Activated CD8-positive, alpha-beta memory T cell treated with anti-CD3 and anti-CD28 coated beads for 4 hours (primary cell): ENCODE results near the gene PITPNC1.
"Not testable (repeated sequence)": the region's sequence is repeated elsewhere in the genome, so short reads cannot be mapped to it uniquely, and the experiment has no call there.

ENCODE experiments used
- DNase-seq, 2 donors: peaks; one replicate each; pipeline ENCODE4 v3.0.0-alpha.2; 2020; ENCODE audit warnings: low read depth in 2 of 2

PITPNC1 gene

GRCh38 chr17:67487506-67487905 is 110.4 kb downstream of the PITPNC1 start:
- no peak for DNase-seq

- no peak for DNase-seq
Observed at GRCh38 chr17:67488161-67488560, 111.1 kb downstream of the PITPNC1 start.

DNA sequence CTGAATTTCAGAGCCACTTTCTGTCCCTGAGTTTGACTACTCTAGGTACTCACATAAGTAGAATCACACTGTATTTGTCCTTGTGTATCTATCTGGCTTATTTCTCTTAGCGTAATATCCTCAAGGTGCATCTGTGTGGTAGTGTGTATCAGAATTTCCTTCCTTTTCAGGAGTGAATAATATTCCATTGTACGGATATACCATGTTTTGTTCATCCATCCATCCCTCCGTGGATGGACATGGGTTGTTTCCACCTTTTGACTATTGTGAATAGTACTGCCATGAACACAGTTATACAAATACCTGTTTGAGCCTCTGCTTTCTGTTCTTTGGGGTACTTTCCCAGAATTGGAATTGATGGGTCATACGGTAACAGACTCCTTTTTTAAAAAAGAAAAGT is 111.7 kb downstream of the PITPNC1 start:
- DNase-seq = no peak

DNA sequence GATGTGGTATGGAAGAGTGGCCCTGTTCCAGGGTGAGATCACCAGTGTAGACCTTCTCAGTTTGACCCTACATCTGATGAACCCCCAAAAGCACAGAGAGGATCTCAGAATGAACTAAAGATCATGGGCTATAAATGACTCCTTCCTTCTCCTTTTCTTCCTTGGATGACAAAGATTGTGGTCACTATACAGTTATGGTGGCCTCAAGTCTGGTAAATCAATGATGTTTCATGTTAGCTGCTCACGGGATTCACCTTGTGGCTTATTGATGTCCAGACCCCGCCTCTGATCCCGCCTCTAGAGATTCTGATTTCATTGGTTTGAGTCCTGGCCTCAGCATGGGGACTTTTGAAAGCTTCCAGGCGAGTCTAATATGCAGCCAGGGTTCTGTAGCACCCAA is 112.2 kb downstream of the PITPNC1 start:
- no peak for DNase-seq

GRCh38 chr17:67490471-67490870 is 113.4 kb downstream of the PITPNC1 start:
- DNase-seq = no peak

- DNase-seq = no peak
Observed at GRCh38 chr17:67491009-67491680, 114.1 kb downstream of the PITPNC1 start.

DNA sequence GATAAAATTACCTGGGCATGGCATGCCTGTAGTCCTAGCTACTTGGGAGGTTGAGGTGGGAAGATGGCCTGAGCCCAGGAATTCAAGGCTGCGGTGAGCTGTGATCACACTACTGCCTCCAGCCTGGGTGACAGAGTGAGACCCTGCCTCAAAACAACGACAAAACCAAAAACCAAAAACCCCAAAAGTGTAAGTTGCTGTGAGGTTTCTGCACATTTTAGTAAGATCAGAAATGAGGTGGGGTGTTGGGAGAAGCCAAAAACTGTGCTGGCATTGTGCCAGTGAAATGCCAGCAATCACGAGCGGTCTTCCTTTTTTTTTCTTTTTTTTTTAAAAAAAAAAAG is 114.6 kb downstream of the PITPNC1 start:
- DNase-seq = no peak

- DNase-seq = no peak
Observed at GRCh38 chr17:67492251-67492740, 115.2 kb downstream of the PITPNC1 start.

GRCh38 chr17:67492824-67493517 is 115.9 kb downstream of the PITPNC1 start:
- no peak for DNase-seq

- DNase-seq = no peak
Observed at GRCh38 chr17:67493812-67494211, 116.7 kb downstream of the PITPNC1 start.

GRCh38 chr17:67495534-67495933 is 118.5 kb downstream of the PITPNC1 start:
- not testable (repeated sequence) for DNase-seq

DNA sequence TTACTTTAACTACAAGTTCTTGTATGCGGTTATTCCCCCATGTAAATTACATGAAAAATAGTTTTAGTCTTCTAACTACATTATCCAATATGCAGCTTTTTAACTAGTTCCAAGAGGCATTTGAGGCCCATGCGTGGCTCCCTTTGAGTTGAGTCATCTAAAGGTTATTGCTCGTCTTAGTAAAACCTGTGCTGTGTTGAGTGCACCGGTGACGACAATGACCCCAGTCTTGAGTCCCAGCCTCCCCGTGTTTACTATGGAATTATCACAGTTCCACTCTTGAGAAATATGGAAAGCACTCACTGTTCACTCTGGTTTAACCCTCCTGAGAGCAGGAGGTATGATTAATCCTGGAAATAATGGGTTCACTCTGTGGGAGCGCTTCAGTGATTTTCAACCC is 119.2 kb downstream of the PITPNC1 start:
- DNase-seq = no peak

GRCh38 chr17:67499685-67500084 is 122.6 kb downstream of the PITPNC1 start:
- no peak for DNase-seq

GRCh38 chr17:67500261-67500660 is 123.2 kb downstream of the PITPNC1 start:
- no peak for DNase-seq

DNA sequence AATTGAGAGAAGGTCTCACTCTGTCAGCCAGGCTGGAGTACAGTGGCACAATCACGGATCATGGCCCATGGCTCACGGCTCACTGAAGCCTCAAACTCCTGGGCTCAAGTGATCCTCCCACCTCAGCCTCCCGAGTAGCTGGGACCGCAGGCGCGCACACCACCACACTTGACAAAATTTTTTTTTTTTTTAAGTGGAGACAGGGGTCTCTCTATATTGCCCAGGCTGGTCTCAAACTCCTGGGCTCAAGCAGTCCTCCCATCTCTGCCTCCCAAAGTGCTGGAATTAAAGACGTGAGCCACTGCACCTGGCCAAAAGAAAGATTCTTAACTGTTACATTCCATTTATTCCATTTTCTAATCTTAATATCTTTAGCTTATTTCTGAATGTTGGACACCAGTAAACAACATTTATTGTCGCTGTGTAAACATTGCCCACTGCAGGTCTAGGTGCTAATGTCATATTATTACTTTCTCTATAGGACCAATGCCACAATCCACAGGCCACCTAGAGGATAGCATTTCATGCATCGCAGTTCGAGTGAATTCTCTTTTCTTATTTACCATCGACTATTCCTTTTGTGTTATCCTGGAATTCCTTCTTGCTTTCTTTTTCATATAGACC is 123.7 kb downstream of the PITPNC1 start:
- no peak for DNase-seq

GRCh38 chr17:67502151-67502550 is 125.1 kb downstream of the PITPNC1 start:
- DNase-seq = no peak

GRCh38 chr17:67503184-67503583 is 126.1 kb downstream of the PITPNC1 start:
- no peak for DNase-seq

DNA sequence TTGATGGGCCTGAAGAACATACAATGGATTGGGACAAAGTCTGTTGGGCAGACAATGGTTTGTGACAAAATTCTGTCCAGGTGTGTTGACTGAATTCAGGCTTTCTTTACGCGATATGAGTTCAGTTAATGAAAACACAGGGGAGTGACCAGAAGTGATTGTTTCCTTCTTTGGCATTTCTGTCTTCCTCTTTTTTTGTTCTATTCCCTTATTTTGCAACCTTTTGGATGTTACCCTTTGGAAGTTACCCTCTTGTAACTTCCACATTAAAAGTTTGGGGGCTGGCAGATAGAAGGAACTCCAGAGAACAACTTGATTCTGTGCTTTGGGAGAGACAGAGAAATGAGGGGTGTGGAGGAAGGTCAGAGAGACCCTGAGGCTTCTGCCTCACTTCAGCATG is 126.7 kb downstream of the PITPNC1 start:
- no peak for DNase-seq

GRCh38 chr17:67504182-67504581 is 127.1 kb downstream of the PITPNC1 start:
- DNase-seq = no peak

DNA sequence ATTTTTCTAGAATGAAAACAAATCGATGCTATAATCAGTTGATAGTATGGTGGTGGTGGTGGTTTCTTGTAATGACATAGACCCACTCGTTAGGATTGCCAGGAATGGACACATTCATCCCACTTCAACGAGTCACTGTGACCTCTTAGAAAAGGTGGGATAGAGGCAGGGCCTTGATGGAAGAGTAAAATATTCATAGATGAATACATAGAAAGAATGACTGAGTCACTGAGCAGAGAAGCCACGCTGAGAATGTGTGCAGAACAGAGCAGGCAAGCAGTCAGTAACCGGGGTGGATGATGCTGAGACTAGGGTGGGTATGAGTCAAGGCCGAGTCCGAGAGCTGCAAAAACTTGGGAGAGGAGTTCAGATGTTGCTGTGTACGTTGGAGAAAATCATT is 129.9 kb downstream of the PITPNC1 start:
- no peak for DNase-seq

GRCh38 chr17:67509390-67510287 is 132.6 kb downstream of the PITPNC1 start:
- no peak for DNase-seq

- DNase-seq = no peak
Observed at GRCh38 chr17:67511012-67511411, 133.9 kb downstream of the PITPNC1 start.
